SH-SY5Y (cell line): ENCODE data around the gene RSBN1.

Source experiments
- GATA2 ChIP-seq: IDR thresholded peaks from 2 replicates; pipeline ENCODE4 v1.6.1; 2011; ENCODE audit warnings: mild to moderate bottlenecking, low read depth, low read length
- GATA3 ChIP-seq: IDR thresholded peaks from 2 replicates; pipeline ENCODE4 v1.6.1; 2011; ENCODE audit warnings: low read depth, mild to moderate bottlenecking, low read length, moderate library complexity

The RSBN1 gene

GRCh38 chr1:113777561-113777960 lies 34.7 kb downstream of the RSBN1 start:
- no peak for TF ChIP-seq GATA3
- TF ChIP-seq GATA2 = no peak

- TF ChIP-seq GATA3 = no peak
Measured at GRCh38 chr1:113770031-113770430, 42.2 kb downstream of the RSBN1 start.

- TF ChIP-seq GATA3 (no peak), GATA2 (no peak)
Measured at GRCh38 chr1:113769601-113769970, 42.7 kb downstream of the RSBN1 start.

GRCh38 chr1:113768916-113769600 lies 43.2 kb downstream of the RSBN1 start:
- no peak for TF ChIP-seq GATA2
- no peak for TF ChIP-seq GATA3

GRCh38 chr1:113765306-113766230 lies 46.7 kb downstream of the RSBN1 start:
- no peak for TF ChIP-seq GATA3
- TF ChIP-seq GATA2 = no peak

GRCh38 chr1:113763661-113764060 lies 48.6 kb downstream of the RSBN1 start:
- TF ChIP-seq GATA3 (no peak), GATA2 (no peak)

- TF ChIP-seq GATA2 (no peak), GATA3 (no peak)
Measured at GRCh38 chr1:113761937-113762336, 50.3 kb downstream of the RSBN1 start.

- TF ChIP-seq GATA3 (no peak), GATA2 (no peak)
Measured at GRCh38 chr1:113760102-113761080, 51.9 kb downstream of the RSBN1 start.

- no peak for TF ChIP-seq GATA2
- no peak for TF ChIP-seq GATA3
Measured at GRCh38 chr1:113759333-113760101, 52.8 kb downstream of the RSBN1 start, which contains the start of gene PHTF1. Gene PHTF1 (minus strand): TSS chr1:113759486. CDS start chr1:113758703, 783 bp downstream.

- TF ChIP-seq GATA2 (no peak), GATA3 (no peak)
Measured at GRCh38 chr1:113758631-113759332, 53.5 kb downstream of the RSBN1 start.

GRCh38 chr1:113756461-113756860 lies 55.8 kb downstream of the RSBN1 start:
- TF ChIP-seq GATA2 = no peak
- TF ChIP-seq GATA3 = no peak

- TF ChIP-seq GATA3 = no peak
- TF ChIP-seq GATA2 = no peak
Measured at GRCh38 chr1:113751516-113751915, 60.8 kb downstream of the RSBN1 start.

GRCh38 chr1:113751114-113751513 lies 61.2 kb downstream of the RSBN1 start:
- TF ChIP-seq GATA3 = no peak
- no peak for TF ChIP-seq GATA2
